HL-60/S4 (cell line): ENCODE data around the gene ZNF319.

Experiments used
- in situ Hi-C: fragments of 300-500 bp; cut with MboI; formaldehyde crosslinking; loops from 2 replicates; pipeline ENCODE4 v1.14.3; 2022; ENCODE audit warnings: low sequenced_read_pairs

Gene ZNF319

GRCh38 chr16:58022601-58023371 lies 22.3 kb upstream of the ZNF319 start:
- in situ Hi-C loops = loop anchor here (25.0 kb wide), 1 partner anchor 260 kb away; no protein-coding TSS in a partner anchor

- in situ Hi-C loops = loop anchor here (25.0 kb wide), 1 partner anchor 260 kb away; no protein-coding TSS in a partner anchor
Observed at GRCh38 chr16:58021661-58022551, 21.4 kb upstream of the ZNF319 start.

- in situ Hi-C loops = loop anchor here (25.0 kb wide), 1 partner anchor 259 kb away; no protein-coding TSS in a partner anchor
Observed at GRCh38 chr16:58020628-58021521, 20.4 kb upstream of the ZNF319 start.

GRCh38 chr16:58019866-58020538 lies 19.5 kb upstream of the ZNF319 start:
- in situ Hi-C loops = loop anchor here (25.0 kb wide), 1 partner anchor 258 kb away; no protein-coding TSS in a partner anchor

GRCh38 chr16:58018803-58019202 lies 18.3 kb upstream of the ZNF319 start:
- in situ Hi-C loops = loop anchor here (25.0 kb wide), 1 partner anchor 257 kb away; no protein-coding TSS in a partner anchor

GRCh38 chr16:58016840-58017446 lies 16.5 kb upstream of the ZNF319 start:
- in situ Hi-C loops = loop anchor here (25.0 kb wide), 1 partner anchor 255 kb away; no protein-coding TSS in a partner anchor

GRCh38 chr16:58013201-58013956 lies 12.9 kb upstream of the ZNF319 start:
- in situ Hi-C loops = loop anchor here (25.0 kb wide), 1 partner anchor 251 kb away; no protein-coding TSS in a partner anchor

GRCh38 chr16:58012481-58012880 lies 12.0 kb upstream of the ZNF319 start:
- in situ Hi-C loops = loop anchor here (25.0 kb wide), 1 partner anchor 250 kb away; no protein-coding TSS in a partner anchor

GRCh38 chr16:58011652-58012051 lies 11.2 kb upstream of the ZNF319 start:
- in situ Hi-C loops = loop anchor here (25.0 kb wide), 1 partner anchor 249 kb away; no protein-coding TSS in a partner anchor

- in situ Hi-C loops = loop anchor here (25.0 kb wide), 1 partner anchor 249 kb away; no protein-coding TSS in a partner anchor
Observed at GRCh38 chr16:58010886-58011285, 10.4 kb upstream of the ZNF319 start.

GRCh38 chr16:58009856-58010416 lies 9.5 kb upstream of the ZNF319 start:
- in situ Hi-C loops = loop anchor here (10.0 to 25.0 kb wide), 2 partner anchors 115 to 248 kb away; no protein-coding TSS in a partner anchor

GRCh38 chr16:58004736-58005135 lies 4.3 kb upstream of the ZNF319 start:
- in situ Hi-C loops = loop anchor here (10.0 to 25.0 kb wide), 2 partner anchors 110 to 242 kb away; no protein-coding TSS in a partner anchor

GRCh38 chr16:58002936-58003335 lies 2.5 kb upstream of the ZNF319 start:
- in situ Hi-C loops = loop anchor here (10.0 to 25.0 kb wide), 2 partner anchors 108 to 241 kb away; no protein-coding TSS in a partner anchor

GRCh38 chr16:58002416-58002800 lies 1.9 kb upstream of the ZNF319 start:
- in situ Hi-C loops = loop anchor here (10.0 to 25.0 kb wide), 2 partner anchors 108 to 240 kb away; no protein-coding TSS in a partner anchor

GRCh38 chr16:58001781-58002415 lies 1.4 kb upstream of the ZNF319 start:
- in situ Hi-C loops = loop anchor here (10.0 to 25.0 kb wide), 2 partner anchors 107 to 240 kb away; no protein-coding TSS in a partner anchor

GRCh38 chr16:58000706-58001676 lies 519 bp upstream of the ZNF319 start, which contains the start of gene USB1:
TSS of gene USB1 (plus strand) at chr16:58001407. CDS start at chr16:58001484, 77 bp downstream.
- in situ Hi-C loops = loop anchor here (10.0 to 25.0 kb wide), 2 partner anchors 106 to 239 kb away; no protein-coding TSS in a partner anchor
